Tibial artery (tissue), 4 donors: ENCODE results near the gene PPP1R8.

Source experiments
- DNase-seq, 2 donors: peaks; one replicate each; pipeline ENCODE4 v3.0.0-alpha.2; 2019
- H3K27ac ChIP-seq, 2 donors: fragments of 200-600 bp; sonication (generic) in 1 of 2; 1 replicate in 1 of 2; 2 replicates in 1 of 2; pipeline ENCODE4 v1.5.1; 2018 to 2019; ENCODE audit warnings: mild to moderate bottlenecking in 1 of 2
- H3K27me3 ChIP-seq, 2 donors: fragments of 200-600 bp; sonication (generic) in 1 of 2; one replicate each; pipeline versions ENCODE4 v1.5.1 to v1.6.0; 2016 to 2019
- H3K36me3 ChIP-seq, 3 donors: fragments of 200-600 bp; sonication (generic) in 2 of 3; one replicate each; pipeline ENCODE4 v1.5.1; 2016 to 2019; ENCODE audit warnings: mild to moderate bottlenecking in 2 of 3
- H3K4me1 ChIP-seq, 4 donors: fragments of 200-600 bp; sonication (generic) in 2 of 4; 1 replicate in 3 of 4; 2 replicates in 1 of 4; pipeline ENCODE4 v1.5.1; 2016 to 2019
- H3K4me3 ChIP-seq, 2 donors: fragments of 200-600 bp; sonication (generic) in 1 of 2; 1 replicate in 1 of 2; 2 replicates in 1 of 2; pipeline ENCODE4 v1.5.1; 2018 to 2019; ENCODE audit warnings: mild to moderate bottlenecking in 2 of 2
- H3K9me3 ChIP-seq, 3 donors: fragments of 200-600 bp; sonication (generic) in 1 of 3; one replicate each; pipeline ENCODE4 v1.5.1; 2016 to 2019
- intact Hi-C: fragments of 100-400 bp; cut with DNase I; formaldehyde crosslinking; loops from one replicate; pipeline ENCODE4 v1.15.0; 2023; ENCODE audit warnings: low total_unique reads
- TF ChIP-seq, protein P1 (sequence below), 2 experiments: fragments of 200-600 bp in 1 of 2; fragments of 450-650 bp in 1 of 2; IDR thresholded peaks; one replicate each; pipeline ENCODE4 v1.5.1; 2017 to 2019; ENCODE audit warnings: antibody characterized with exemption in 2 of 2, mild to moderate bottlenecking in 1 of 2, moderate library complexity in 1 of 2

The PPP1R8 gene

DNA sequence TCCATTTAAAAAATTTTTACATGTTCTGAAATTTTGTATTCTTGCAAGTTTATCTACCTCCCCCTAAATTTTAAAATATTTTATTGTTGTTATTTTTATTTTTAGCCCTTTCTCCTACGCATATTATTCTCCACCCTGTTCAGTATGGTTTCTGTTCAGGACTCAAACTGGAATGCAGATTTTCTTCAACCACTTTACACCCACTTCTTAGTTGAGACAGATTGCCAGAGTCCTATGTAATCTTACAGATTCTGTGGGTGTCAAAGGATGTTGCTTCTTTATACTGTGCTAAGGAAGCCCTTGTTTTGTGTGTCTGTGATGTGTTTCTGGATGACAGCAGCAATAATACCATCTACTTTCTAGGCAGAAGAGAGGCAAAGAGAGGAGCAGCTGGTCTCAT, 20.7 kb upstream of the PPP1R8 start:
- Histone ChIP-seq H3K4me1 (no peaks in the 10 kb centered on the region), H3K9me3 (no peaks in the 10 kb centered on the region), H3K36me3 (peaks cover 50 to 59% (median 58%) of the 10 kb centered on the region in 3 donors), H3K27me3 (no peaks in the 10 kb centered on the region), H3K27ac (no peak overlapping the region), H3K4me3 (no peak overlapping the region)
- intact Hi-C loops: no loop called here
- TF ChIP-seq, protein P1, sequence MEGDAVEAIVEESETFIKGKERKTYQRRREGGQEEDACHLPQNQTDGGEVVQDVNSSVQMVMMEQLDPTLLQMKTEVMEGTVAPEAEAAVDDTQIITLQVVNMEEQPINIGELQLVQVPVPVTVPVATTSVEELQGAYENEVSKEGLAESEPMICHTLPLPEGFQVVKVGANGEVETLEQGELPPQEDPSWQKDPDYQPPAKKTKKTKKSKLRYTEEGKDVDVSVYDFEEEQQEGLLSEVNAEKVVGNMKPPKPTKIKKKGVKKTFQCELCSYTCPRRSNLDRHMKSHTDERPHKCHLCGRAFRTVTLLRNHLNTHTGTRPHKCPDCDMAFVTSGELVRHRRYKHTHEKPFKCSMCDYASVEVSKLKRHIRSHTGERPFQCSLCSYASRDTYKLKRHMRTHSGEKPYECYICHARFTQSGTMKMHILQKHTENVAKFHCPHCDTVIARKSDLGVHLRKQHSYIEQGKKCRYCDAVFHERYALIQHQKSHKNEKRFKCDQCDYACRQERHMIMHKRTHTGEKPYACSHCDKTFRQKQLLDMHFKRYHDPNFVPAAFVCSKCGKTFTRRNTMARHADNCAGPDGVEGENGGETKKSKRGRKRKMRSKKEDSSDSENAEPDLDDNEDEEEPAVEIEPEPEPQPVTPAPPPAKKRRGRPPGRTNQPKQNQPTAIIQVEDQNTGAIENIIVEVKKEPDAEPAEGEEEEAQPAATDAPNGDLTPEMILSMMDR (IDR thresholded peaks at IDR 0.05): no peak
- DNase-seq: no peak

DNA sequence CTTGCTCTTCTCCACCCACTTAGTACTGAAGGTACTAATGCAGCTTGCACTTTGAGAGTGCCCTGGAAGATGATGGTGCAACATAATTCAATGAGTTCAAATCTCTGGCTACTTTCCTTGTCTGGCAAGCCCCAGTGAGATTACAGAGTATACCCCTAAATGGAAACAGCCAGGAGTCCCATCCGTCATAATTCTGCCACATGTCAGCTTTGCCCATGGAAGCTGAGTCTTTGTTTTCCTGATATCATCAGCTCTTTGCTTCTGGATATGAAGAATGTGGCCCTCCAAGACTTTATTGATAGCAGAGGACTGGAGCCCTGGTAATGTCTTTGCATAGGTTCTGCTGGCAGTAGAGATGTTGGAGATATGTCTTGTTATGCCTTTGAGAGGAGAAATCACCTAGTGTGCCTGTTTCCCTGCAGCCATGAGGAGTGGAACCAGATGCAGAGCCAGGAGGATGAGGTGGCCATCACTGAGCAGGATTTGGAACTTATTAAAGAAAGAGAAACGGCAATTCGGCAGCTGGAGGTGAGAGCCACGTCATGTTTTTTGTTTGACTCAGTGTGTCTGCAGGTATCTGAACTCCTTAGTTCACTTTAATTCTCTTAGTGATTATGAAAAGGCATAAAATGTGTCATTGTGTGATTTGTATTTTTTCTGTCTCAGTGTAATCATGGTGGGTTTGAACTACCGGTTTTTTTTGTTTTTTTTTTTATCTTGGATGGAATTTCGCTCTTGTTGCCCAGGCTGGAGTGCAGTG, 18.7 kb upstream of the PPP1R8 start:
- DNase-seq: no peak
- H3K9me3 ChIP-seq: no peaks in the 10 kb centered on the region
- intact Hi-C loops: no loop called here
- H3K36me3 ChIP-seq: peaks cover 32 to 55% (median 50%) of the 10 kb centered on the region in 3 donors
- H3K4me1 ChIP-seq: peaks cover 0 to 8% (median 3%) of the 10 kb centered on the region in 4 donors
- no peaks in the 10 kb centered on the region for H3K27me3 ChIP-seq
- H3K27ac ChIP-seq: no peak overlapping the region
- TF ChIP-seq, protein P1 (IDR thresholded peaks at IDR 0.05): no peak
- no peak overlapping the region for H3K4me3 ChIP-seq

DNA sequence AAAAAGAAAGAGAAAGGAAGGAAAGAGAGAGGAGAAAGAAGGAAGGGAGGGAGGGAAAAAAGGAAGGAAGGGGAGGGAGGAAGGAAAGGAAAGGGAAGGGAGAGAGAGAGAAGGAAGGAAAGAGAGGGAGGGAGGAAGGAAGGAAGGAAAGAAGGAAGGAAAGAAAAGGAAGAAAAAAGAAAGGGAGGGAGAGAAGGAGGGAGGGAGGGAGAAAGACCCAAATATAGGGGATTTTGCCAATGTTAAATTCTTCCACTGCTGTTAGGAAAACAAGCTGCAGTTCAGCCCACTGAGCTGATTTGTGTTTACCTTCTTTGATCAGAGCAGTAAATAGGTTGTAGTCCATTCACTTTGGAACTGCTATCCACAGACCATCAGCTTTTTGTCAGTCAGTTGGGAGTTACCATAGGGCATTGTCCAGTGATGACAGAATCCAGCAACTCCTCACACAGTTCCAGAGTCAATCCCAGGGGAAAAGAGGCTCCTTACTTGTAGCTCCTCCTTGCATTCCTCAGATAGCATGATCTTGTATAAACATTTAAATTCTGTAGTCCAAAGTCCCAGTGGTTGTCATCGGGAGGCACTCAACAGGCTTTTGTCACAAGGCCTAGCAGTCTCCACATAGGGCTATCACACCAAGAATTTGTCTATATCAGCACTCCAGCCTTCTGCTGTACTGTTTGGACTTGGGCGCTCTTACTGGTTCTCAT, 13.5 kb upstream of the PPP1R8 start:
- Histone ChIP-seq H3K27ac (peak overlapping the region; percentile 57 to 65), H3K36me3 (peaks cover 51 to 76% (median 74%) of the 10 kb centered on the region in 3 donors), H3K4me3 (no peak overlapping the region), H3K27me3 (no peaks in the 10 kb centered on the region), H3K4me1 (peaks cover 0 to 18% (median 10%) of the 10 kb centered on the region in 4 donors), H3K9me3 (no peaks in the 10 kb centered on the region)
- DNase-seq: no peak
- intact Hi-C loops: no loop called here
- TF ChIP-seq, protein P1 (IDR thresholded peaks at IDR 0.05): no peak

DNA sequence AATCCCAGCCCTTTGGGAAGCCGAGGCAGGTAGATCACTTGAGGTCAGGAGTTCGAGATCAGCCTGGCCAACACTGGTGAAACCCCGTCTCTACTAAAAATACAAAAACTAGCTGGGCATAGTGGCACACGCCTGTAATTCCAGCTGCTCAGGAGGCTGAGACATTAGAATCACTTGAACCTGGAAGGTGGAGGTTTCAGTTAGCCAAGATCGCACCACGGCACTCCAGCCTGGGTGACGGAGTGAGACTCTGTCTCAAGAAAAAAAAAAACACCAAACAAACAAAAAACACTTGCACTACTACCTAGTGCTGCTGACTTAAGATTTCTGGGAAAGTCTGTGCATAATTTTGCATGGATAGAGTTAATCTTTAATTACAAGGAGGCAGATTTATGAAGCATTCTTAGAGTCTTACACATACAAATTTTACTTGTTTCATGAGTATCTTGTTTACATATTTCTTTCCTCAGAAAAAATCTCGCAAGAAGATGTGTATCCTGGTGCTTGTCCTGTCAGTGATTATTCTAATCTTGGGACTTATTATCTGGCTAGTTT, 8.7 kb upstream of the PPP1R8 start:
- Histone ChIP-seq H3K27me3 (no peaks in the 10 kb centered on the region), H3K4me1 (peaks cover 0 to 11% (median 7%) of the 10 kb centered on the region in 4 donors), H3K27ac (no peak overlapping the region), H3K4me3 (no peak overlapping the region), H3K9me3 (no peaks in the 10 kb centered on the region), H3K36me3 (peaks cover 27 to 67% (median 59%) of the 10 kb centered on the region in 3 donors)
- DNase-seq: no peak
- TF ChIP-seq, protein P1 (IDR thresholded peaks at IDR 0.05): no peak
- intact Hi-C loops: no loop called here

DNA sequence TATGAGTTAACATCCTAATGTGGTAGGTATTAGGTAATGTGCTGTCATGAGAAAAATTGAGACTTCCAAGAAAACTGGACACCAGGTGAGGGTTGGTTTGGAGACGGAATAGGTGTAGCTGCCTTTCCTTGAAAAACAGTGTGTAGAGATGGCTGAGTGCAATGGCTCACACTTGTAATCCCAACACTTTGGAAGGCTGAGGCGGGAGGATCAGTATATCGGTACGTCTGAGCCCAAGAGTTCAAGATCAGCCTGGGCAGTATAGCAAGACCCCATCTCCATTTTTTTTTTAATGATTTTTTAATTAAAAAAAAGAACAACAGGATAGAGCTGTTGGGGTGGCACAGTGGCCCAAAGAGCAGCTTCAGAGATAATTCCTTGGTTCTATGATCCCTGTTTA, 6.8 kb upstream of the PPP1R8 start:
- Histone ChIP-seq H3K27me3 (no peaks in the 10 kb centered on the region), H3K4me1 (no peaks in the 10 kb centered on the region), H3K27ac (no peak overlapping the region), H3K36me3 (peaks cover 22 to 63% (median 49%) of the 10 kb centered on the region in 3 donors), H3K9me3 (no peaks in the 10 kb centered on the region), H3K4me3 (no peak overlapping the region)
- no peak for DNase-seq
- TF ChIP-seq, protein P1 (IDR thresholded peaks at IDR 0.05): no peak
- intact Hi-C loops: no loop called here
